ENCODE measurements around the gene CNOT1.

DNA sequence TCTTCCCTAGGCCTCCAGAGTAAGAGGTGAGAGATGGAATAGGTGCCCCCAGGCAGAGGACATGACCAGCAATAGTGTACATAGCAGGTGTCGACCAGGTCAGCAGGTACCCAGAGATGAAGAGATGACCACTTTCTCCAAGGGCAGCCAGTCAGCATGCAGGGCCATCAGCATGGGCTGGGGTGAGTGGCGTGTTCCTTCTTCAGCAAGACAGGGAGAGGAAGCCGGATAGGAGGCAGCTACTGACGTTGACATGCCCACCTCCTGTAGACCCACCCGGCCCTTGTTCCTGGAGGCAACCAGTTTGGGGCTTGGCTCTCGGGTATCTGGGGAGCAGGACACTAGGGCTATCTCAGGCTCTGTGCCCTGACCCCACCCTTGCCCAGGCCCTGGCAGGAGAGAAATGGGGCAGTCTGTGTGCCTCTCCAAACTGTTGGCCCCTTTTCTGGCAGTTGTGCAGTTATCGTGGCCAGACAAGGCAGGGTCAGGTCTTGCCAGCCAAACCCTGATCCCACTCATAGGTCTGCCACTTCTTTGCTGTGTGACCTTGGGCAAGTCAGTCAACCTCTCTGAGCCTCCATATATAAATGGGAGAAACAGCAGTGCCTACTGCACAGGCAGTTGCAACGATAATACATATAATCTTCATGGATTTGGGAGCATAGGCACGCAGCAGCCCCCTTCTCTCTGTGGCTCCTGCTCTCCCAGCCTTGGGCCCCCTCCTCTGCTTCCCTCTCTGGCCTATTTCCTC lies 131.1 kb downstream of the CNOT1 start:
- TF ChIP-seq, protein P1, sequence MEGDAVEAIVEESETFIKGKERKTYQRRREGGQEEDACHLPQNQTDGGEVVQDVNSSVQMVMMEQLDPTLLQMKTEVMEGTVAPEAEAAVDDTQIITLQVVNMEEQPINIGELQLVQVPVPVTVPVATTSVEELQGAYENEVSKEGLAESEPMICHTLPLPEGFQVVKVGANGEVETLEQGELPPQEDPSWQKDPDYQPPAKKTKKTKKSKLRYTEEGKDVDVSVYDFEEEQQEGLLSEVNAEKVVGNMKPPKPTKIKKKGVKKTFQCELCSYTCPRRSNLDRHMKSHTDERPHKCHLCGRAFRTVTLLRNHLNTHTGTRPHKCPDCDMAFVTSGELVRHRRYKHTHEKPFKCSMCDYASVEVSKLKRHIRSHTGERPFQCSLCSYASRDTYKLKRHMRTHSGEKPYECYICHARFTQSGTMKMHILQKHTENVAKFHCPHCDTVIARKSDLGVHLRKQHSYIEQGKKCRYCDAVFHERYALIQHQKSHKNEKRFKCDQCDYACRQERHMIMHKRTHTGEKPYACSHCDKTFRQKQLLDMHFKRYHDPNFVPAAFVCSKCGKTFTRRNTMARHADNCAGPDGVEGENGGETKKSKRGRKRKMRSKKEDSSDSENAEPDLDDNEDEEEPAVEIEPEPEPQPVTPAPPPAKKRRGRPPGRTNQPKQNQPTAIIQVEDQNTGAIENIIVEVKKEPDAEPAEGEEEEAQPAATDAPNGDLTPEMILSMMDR (IDR thresholded peaks at IDR 0.05) = no peak
- no peak for TF ChIP-seq POLR2A (IDR thresholded peaks at IDR 0.05)
- no peak for TF ChIP-seq EP300 (IDR thresholded peaks at IDR 0.05)
- TF ChIP-seq POLR2AphosphoS5 (IDR thresholded peaks at IDR 0.05) = no peak

Data from upper lobe of left lung (tissue), 4 donors.